Suprapubic skin (tissue), 4 donors: ENCODE data around the gene ELMO1. TPM values are rescaled to one million over a fixed set of nuclear protein-coding genes. Genes with fewer than 3 reads are reported as not detected.

Experiments
- DNase-seq, 2 donors: peaks; one replicate each; pipeline ENCODE4 v3.0.0-alpha.2; 2019; ENCODE audit warnings: low spot score in 2 of 2
- H3K27ac ChIP-seq: fragments of 200-600 bp; sonication (generic); one replicate; pipeline ENCODE4 v1.5.1; 2019
- H3K27me3 ChIP-seq: fragments of 200-600 bp; sonication (generic); one replicate; pipeline ENCODE4 v1.5.1; 2019
- H3K36me3 ChIP-seq: fragments of 200-600 bp; sonication (generic); one replicate; pipeline ENCODE4 v1.5.1; 2019
- H3K4me1 ChIP-seq: fragments of 200-600 bp; sonication (generic); one replicate; pipeline ENCODE4 v1.5.1; 2019
- H3K4me3 ChIP-seq: fragments of 200-600 bp; sonication (generic); one replicate; pipeline ENCODE4 v1.5.1; 2019; ENCODE audit warnings: mild to moderate bottlenecking
- H3K9me3 ChIP-seq: fragments of 200-600 bp; sonication (generic); one replicate; pipeline ENCODE4 v1.5.1; 2019
- CTCF ChIP-seq, 2 donors: fragments of 200-600 bp in 1 of 2; fragments of 450-650 bp in 1 of 2; sonication (generic) in 1 of 2; IDR thresholded peaks; one replicate each; pipeline ENCODE4 v1.5.1; 2016 to 2019; ENCODE audit warnings: antibody characterized with exemption in 2 of 2, mild to moderate bottlenecking in 1 of 2, moderate library complexity in 1 of 2
- EP300 ChIP-seq: sonication (generic); formaldehyde crosslinking; IDR thresholded peaks from one replicate; pipeline ENCODE4 v1.6.1; 2017; ENCODE audit warnings: antibody characterized with exemption
- POLR2A ChIP-seq, 2 donors: fragments of 450-650 bp; IDR thresholded peaks; one replicate each; pipeline ENCODE4 v1.6.1; 2017; ENCODE audit warnings: antibody characterized with exemption in 2 of 2, mild to moderate bottlenecking in 2 of 2, moderate library complexity in 2 of 2
- POLR2AphosphoS5 ChIP-seq, 3 donors: sonication (generic); formaldehyde crosslinking; IDR thresholded peaks; one replicate each; pipeline ENCODE4 v1.6.1; 2017; ENCODE audit warnings: antibody characterized with exemption in 3 of 3
- WGBS: methylation state at CpG from one replicate; pipeline ENCODE4 v1.1.5; 2018; 5-methylcytosine and 5-hydroxymethylcytosine counted together
- total RNA-seq, 4 donors: library from RNA; depleted of rRNA; stranded (reverse); fragments of >200 nt; gene quantifications; one replicate each; pipeline ENCODE4 v1.1.0, GENCODE V29; 2016

ELMO1 gene
- total RNA-seq, 4 donors from 2014 or later, result 9.8 to 49.6 (median 22.2) TPM

GRCh38 chr7:37162106-37162505 lies 286.6 kb downstream of the ELMO1 start:
- WGBS, result 64% methylated on average over 5 of the region's 5 CpGs
- H3K4me1 ChIP-seq, result no peaks in the 10 kb centered on the region
- H3K4me3 ChIP-seq, result no peak overlapping the region
- no peak overlapping the region for H3K27ac ChIP-seq
- TF ChIP-seq POLR2AphosphoS5 (IDR thresholded peaks at IDR 0.05) (no peak), EP300 (no peak), CTCF (IDR thresholded peaks at IDR 0.05) (no peak), POLR2A (IDR thresholded peaks at IDR 0.05) (no peak)
- H3K9me3 ChIP-seq, result peaks cover 3% of the 10 kb centered on the region
- no peak for DNase-seq
- no peaks in the 10 kb centered on the region for H3K27me3 ChIP-seq
- H3K36me3 ChIP-seq, result no peaks in the 10 kb centered on the region

GRCh38 chr7:37160656-37161055 lies 288.0 kb downstream of the ELMO1 start:
- no peak for DNase-seq
- WGBS, result 74% methylated on average over 2 of the region's 2 CpGs
- TF ChIP-seq POLR2AphosphoS5 (IDR thresholded peaks at IDR 0.05) (no peak), POLR2A (IDR thresholded peaks at IDR 0.05) (no peak), EP300 (no peak), CTCF (IDR thresholded peaks at IDR 0.05) (no peak)

GRCh38 chr7:37153376-37153775 lies 295.3 kb downstream of the ELMO1 start:
- Histone ChIP-seq H3K9me3 (no peaks in the 10 kb centered on the region), H3K27ac (no peak overlapping the region), H3K27me3 (no peaks in the 10 kb centered on the region), H3K36me3 (no peaks in the 10 kb centered on the region), H3K4me3 (no peak overlapping the region), H3K4me1 (no peaks in the 10 kb centered on the region)
- TF ChIP-seq CTCF (IDR thresholded peaks at IDR 0.05) (no peak), POLR2AphosphoS5 (IDR thresholded peaks at IDR 0.05) (no peak)
- no peak for DNase-seq
- 92% methylated on average over 2 of the region's 6 CpGs for WGBS

More at GRCh38 chr7:37160656-37161055, 288.0 kb downstream of the ELMO1 start:
- Histone ChIP-seq H3K4me3 (no peak overlapping the region), H3K9me3 (peaks cover 3% of the 10 kb centered on the region), H3K36me3 (no peaks in the 10 kb centered on the region), H3K27ac (no peak overlapping the region), H3K4me1 (no peaks in the 10 kb centered on the region), H3K27me3 (no peaks in the 10 kb centered on the region)

GRCh38 chr7:37151741-37152413 lies 296.8 kb downstream of the ELMO1 start:
- H3K27me3 ChIP-seq, result no peaks in the 10 kb centered on the region
- H3K36me3 ChIP-seq, result no peaks in the 10 kb centered on the region
- WGBS, result 90% methylated on average over 7 of the region's 7 CpGs
- H3K27ac ChIP-seq, result no peak overlapping the region
- no peaks in the 10 kb centered on the region for H3K9me3 ChIP-seq
- no peak for DNase-seq
- no peak overlapping the region for H3K4me3 ChIP-seq
- no peaks in the 10 kb centered on the region for H3K4me1 ChIP-seq
- TF ChIP-seq CTCF (IDR thresholded peaks at IDR 0.05) (no peak), POLR2A (IDR thresholded peaks at IDR 0.05) (no peak), EP300 (no peak), POLR2AphosphoS5 (IDR thresholded peaks at IDR 0.05) (no peak)

GRCh38 chr7:37150856-37151255 lies 297.8 kb downstream of the ELMO1 start:
- Histone ChIP-seq H3K27me3 (no peaks in the 10 kb centered on the region), H3K36me3 (no peaks in the 10 kb centered on the region), H3K27ac (no peak overlapping the region), H3K9me3 (no peaks in the 10 kb centered on the region), H3K4me3 (no peak overlapping the region), H3K4me1 (no peaks in the 10 kb centered on the region)
- DNase-seq, result no peak
- 94% methylated on average over 4 of the region's 4 CpGs for WGBS
- TF ChIP-seq CTCF (IDR thresholded peaks at IDR 0.05) (no peak), POLR2A (IDR thresholded peaks at IDR 0.05) (no peak), POLR2AphosphoS5 (IDR thresholded peaks at IDR 0.05) (no peak), EP300 (no peak)
